Putamen (tissue), 1 donor: Measurements from ENCODE around the gene PET100.

Experiments used
- DNase-seq: peaks from one replicate; pipeline ENCODE4 v3.0.0-alpha.2; 2016; ENCODE audit warnings: low spot score

PET100 gene, protein sequence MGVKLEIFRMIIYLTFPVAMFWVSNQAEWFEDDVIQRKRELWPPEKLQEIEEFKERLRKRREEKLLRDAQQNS

DNA sequence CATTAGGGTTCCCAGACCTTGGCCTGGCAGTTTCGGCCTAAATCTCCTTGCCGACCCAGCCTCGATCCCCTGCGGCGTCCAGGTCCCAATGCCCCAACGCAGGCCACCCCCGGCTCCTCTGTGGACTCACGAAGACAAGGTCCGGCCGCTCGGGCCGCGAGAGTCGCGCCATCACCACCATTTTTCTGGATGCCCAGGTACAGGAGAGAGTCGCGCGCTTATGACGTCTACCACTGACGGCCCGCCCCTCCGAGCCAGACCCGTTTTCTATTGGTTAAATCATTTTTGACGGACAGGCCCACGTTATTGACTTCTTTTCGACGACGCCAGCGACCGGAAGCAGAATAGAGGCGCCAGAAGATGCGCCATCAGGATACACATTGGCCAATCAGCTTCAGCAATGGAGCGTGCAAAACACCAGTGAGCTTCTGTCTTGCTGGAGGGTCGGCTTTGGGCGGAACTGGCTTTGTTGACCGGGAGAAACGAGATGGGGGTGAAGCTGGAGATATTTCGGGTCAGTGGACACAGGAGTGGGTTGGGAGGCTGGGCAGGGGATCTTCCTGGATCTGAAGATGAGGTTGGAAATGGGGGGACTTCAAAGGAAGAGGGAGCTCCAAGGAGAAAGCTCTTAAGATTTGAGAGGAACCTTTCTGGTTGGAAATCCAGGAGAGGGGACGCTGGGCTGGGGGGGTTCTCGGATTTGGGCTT is at the start of gene PET100, which contains the start of gene XAB2:
Gene PET100 (plus strand): TSS at position 447 of the 708 bp plus-strand sequence. CDS start 41 bp downstream, at position 488.
Gene XAB2 (minus strand): TSS at position 199 of the 708 bp plus-strand sequence. CDS start 18 bp downstream, at position 181.
- peak; percentile 99 for DNase-seq

DNA sequence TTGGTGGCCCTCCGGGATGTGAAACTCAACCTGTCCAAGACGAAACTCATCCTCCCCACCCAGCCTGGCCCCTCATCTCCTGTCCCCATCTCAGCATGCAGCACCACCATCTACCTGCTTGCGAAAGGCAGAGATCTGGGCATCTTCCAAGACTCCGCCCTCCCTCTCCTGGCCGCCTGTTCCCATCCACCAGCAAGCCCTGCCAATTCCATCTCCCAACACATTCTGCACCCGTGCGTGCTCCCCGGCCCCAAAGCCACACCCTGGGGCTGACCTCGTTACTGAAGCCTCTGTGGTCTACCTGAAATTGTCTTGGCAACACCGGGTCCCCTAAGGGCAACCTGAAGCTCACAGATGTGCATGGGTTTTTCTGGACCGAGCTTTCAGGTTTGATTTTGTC is 47.1 kb upstream of the PET100 start:
- no peak for DNase-seq

DNA sequence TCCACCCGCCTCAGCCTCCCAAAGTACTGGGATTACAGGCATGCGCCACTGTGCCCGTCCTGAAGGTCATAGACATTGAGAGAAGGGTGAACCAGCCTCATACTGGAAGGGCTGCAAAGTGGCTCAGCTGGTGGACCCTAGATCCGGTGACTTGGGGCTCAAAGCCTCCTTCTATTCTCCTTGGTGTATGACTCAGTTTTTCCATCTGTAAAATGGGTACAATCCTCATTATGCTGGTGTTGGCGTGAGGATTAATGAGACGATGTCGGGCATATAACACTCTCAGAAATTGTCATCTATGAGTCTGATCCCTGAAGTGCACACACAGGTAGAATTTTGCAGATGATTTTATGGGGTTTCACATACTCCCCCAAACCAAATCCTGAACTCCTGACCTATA is 39.8 kb upstream of the PET100 start:
- no peak for DNase-seq

DNA sequence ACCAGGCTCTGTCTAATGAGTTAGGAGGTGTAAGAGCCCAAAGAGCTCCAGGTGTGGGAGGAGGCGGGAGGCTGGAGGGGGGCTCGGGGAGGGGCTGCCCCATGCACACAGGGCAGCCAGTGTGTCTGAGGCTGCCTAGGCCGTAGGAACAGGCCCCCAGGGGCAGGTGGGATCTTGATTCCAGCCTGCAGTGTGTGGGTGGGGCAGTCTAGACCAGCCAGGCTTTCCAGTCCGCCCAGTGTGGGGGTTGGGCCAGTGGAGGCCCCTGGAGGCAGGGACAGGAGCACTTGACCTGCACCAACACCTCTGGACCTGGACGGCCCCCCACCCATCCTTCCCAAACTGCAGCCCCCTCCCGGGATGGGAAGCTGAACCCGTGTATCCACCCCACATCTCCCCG is 39.3 kb upstream of the PET100 start:
- no peak for DNase-seq

DNA sequence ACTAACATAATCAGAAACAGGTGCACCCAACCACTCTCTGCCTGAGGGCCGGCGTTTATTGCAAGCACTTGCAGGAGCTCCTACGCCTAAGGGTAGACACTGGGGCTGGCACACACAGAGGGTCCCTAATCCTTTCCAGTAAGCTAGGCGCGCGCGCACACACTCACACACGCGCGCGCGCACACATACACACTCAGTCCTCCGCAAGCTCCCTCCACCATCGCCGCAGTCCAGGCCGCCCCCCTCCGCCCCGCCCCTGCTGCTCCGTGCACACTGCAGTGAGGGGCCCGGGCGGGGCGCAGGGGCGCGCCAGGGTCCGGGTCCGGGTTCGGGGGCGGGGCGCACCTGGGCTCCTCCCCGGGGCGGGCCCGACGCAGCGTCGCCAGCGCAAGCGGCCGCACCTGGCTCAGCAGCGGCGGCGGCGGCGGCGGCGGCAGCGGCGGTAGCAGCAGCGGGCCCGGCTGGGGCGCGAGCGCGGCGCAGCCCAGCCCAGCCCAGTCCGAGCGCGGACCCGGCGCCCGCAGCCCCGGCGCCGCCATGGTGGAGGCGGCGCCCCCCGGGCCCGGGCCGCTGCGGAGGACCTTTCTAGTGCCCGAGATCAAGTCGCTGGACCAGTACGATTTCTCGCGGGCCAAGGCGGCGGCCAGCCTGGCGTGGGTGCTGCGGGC is 34.0 kb upstream of the PET100 start, which contains the start of gene CAMSAP3:
Gene CAMSAP3 (plus strand): TSS at position 398 of the 668 bp plus-strand sequence. CDS start 140 bp downstream, at position 538.
- DNase-seq = no peak

DNA sequence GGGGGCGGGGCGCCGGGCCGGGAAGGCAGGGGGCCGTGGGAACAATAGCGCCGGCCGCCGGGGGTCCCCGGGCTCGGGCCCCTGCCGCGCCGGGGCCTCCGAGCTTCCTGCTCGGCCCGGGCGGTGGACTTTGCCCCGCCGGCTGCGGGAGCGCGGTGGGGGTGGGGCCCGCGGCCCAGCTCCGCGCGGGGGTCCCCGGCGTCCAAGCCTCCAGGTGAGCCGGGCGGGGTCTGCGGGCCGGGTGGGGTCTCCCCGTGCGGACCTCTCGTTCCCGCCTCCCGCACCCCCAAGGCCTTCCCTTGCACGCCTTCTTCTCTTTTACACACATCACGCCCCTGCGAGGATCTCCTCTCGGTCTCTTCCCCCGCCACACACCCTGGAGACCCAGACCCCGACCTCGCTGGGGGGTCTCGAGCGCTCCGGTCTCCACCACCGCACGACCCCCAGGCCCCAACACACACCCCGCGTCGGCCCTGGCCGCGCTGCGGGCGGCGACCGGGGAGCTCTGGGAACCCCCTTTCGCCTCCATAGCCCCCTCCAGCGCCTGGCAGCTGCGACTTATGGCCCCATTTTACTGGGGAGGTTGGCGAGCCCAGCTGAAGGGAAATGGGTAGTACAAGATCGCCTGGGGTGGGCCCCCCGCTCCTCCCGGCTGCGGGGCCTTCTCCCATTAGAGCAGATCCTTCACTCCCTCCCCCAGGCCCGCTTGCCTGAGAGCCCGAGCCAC is 33.2 kb upstream of the PET100 start:
- no peak for DNase-seq

DNA sequence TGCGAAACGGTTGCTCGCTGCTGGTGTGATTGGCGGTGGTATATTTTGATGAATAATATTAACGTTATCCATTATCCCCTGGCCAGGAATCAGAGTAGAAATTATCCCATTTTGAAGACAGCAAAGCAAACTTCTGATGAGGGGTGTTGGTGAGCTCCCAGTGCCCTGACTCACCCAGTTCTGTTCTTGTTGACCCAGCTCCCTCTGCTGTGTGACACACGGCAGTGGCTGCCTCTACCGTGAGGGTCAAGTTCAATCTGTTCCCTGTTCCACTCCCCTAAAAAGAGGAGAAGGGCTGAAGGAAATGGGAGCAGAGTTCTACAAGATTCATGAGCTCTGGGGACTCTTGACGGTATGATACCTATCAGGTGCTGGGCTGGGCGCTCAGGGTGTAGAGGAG is 31.9 kb upstream of the PET100 start:
- no peak for DNase-seq

DNA sequence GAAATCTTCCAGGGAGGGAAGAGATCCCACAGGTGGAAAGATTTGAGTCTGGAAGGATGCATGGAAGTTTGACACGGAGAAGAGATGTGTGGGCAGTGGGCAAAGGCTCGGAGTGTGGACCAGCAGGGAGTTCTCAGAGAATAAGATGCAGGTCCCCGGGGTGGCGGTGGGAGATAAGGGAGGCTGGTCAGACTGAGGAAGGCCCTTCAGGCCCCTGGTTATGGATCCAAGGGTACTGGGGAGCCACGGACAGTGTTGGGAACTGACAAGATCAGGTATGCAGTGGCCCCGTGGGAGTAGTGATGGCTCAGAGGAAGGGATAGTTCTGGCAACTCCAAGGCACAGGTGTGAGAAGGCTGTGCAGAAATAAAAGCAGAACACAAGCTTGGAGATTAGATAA is 31.4 kb upstream of the PET100 start:
- DNase-seq = no peak

DNA sequence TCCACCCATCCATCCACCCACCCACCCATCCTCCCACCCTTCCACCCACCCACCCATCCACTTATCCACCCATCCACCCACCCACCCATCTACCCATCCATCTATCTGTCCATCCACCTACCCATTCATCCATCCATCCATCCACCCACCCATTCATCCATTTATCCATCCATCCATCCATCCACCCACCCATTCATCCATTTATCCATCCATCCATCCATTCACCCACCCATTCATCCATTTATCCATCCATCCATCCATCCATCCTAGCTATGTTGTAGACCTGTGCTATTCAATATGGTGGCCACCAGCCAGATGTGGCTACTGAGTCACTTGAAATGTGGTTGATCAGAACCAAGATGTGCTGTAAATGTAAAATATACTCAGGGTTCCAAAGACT is 28.9 kb upstream of the PET100 start:
- DNase-seq = no peak

DNA sequence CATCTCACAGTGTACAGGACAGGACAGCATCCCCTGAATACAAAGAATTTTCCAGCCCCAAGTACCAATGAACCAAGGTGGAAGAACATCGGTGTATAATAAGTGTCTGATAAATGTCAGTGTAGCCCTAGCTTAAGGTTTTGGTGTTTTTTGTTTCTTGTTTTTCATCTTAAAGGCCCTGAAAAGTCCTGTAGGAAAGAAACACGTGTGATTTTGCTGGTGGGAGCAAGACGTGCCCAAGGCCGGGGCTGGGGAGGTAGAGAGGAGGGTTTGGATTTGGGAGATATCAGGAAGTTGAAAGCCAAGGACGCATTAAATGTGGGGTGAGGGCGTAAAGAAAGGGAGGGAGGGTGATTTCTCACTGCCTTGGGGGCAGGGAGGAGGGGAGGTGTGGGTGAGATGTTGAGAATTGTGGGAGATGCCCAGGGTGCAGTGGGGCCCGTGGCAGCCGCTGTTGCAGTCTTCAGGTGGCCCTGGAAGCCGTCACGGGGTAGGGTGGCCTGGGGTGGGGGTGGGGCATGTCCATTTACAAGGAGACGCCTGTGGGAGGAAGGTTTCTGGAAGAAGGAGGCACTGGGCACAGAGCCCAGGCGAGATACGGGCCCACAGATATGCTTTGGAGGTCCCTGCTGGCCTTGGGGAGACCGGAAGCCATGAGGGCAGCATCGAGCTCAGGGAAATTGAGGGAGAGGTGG is 27.2 kb upstream of the PET100 start:
- no peak for DNase-seq

DNA sequence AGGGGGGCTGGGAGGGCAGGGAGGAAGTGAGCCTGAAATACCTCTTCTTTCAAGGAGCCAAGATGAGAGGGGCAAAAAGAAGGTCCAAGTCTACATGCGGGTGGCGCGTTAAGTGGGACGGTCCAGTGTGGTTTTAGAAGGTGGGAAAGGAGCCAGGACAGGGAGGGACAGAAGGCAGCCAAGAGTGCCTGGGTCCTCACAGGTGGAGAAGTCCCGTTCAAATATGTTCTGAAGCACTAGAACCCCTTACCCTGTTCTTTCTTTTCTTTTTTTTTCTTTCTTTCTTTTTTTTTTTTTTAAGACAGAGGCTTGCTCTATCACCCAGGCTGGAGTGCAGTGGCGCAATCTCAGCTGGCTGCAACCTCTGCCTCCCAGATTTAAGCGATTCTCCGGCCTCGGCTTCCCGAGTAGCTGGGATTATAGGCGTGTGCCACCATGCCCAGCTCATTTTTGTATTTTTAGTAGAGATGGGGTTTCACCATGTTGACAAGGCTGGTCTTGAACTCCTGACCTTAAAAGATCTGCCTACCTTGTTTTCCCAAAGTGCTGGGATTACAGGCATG is 26.6 kb upstream of the PET100 start:
- DNase-seq = no peak

DNA sequence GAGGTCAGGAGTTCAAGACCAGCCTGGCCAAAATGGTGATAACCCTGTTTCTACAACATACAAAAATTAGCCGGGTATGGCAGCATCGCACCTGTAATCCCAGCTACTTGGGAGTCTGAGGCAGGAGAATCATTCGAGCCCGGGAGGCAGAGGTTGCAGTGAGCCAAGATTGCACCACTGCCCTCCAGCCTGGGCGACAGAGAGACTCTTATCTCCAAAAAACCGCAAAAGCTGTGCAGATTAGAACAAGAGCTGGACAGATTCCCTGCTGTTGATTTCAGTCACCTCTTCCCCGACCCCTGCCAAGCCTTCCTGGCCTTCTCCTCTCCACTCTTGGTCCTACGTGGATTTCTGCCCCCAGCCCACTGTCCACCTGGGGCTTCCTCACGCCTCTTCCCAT is 25.7 kb upstream of the PET100 start:
- DNase-seq = no peak

DNA sequence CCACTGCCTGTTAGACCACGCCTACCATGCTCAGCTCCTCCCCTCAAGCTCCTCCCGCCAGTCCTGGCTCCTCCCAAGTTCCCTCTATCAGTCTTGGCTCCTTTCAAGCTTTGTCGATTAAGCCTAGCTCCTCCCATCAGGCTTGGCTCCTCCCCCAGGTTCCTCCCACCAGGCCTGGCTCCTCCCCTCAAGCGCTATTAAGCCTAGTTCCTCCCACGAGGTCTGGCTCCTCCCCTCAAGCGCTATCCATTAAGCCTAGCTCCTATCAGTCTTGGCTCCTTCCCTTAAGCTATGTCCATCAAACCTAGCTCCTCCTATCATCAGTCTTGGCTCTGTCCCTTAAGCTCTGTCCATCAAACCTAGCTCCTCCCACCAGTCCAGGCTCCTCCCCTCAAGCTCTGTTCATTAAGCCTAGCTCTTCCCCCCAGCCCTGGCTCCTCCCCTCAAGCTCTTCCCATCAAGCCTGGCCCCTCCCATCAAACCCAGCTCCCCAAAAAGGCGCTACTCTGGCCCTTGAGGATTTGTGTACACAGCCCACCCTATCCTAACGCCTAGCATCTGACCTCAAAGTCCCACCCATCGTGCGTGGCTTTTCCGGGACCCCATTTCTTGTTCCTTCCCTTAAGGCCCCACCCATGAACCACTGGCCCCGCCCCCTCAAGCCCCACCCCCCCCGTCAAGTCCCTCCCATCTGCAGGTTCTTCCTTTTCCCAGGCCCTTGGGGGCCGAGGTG is 23.9 kb upstream of the PET100 start:
- DNase-seq = no peak

DNA sequence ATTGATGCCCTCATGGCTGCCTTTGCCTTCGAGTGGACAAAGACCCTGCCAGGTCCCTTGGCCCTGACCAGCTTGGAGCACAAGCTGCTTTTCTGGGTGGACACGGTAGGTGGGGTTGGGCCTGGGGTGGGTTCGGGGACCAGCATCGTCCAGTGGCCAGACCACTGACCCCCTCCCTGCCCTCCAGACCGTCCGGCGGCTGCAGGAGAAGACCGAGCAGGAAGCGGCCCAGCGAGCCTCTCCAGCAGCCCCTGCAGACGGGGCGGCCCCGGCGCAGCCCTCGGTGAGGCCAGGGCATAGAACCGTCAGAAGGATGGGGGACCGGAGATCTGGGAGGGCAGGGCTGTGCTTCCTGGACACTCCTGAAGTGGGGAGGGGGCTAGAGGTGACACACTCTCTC is 23.3 kb upstream of the PET100 start:
- DNase-seq = no peak

DNA sequence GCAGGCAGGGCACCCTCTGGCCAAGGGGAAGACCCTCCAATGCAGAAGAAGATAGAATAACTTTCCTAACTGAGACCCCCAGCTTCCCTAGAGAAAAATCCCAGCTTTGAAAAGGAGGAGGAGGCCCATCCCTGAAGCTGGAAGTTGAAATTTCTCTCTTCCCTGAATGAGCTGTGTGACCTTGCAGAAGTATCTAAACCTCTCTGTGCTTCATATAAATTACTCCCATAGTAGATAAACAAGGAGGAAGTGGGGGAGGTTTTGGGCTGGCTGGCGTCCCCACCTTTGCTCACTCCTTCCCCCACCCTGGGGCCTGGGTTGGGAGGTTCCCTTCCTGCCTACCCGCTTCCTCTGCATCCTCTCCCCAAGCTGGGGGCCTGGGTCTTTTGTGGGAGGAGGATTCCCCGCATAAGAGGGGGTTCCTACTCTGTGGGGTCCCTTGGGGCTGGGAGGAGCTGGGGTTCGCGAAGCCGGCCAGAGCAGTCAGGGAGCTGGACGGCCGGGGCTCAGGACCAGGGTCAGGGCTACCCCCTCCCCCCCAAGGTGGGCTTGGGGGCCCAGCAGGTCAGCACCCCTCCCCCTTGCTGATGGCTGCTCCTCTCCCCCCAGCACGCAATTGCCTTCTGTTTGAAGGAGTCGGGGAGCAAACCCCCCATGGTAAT is 22.2 kb upstream of the PET100 start:
- no peak for DNase-seq

DNA sequence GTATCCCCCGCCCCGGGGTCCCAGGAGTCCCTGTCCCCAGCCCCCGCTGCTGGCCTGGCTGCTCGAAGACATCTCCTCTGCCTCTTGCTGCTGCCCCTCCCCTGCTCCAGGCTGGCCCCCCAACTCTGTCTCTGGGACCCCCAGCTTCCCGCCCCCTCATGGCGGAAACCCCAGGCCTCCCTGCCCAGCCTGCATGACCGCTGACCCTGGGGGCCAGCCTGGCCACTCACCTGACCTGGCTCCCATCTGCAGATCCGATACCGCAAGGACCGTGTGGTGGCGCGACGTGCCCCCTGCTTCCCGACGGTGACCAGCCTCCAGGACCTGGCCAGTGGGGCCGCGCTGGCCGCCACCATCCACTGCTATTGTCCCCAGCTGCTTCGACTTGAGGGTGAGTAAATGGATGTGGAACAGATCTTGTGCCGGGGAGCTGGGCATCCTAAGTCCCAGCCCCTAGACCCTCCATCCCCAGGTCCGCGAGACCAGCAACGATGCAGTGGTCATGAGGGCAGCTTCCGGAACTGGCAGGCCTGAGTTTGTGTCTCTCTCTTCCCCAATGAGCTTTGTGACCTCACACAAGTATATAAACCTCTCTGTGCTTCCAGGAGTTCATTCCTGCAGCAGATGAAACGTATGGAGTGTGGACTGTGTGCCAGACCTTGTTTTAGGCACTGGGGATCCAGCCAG is 21.6 kb upstream of the PET100 start:
- DNase-seq = no peak

DNA sequence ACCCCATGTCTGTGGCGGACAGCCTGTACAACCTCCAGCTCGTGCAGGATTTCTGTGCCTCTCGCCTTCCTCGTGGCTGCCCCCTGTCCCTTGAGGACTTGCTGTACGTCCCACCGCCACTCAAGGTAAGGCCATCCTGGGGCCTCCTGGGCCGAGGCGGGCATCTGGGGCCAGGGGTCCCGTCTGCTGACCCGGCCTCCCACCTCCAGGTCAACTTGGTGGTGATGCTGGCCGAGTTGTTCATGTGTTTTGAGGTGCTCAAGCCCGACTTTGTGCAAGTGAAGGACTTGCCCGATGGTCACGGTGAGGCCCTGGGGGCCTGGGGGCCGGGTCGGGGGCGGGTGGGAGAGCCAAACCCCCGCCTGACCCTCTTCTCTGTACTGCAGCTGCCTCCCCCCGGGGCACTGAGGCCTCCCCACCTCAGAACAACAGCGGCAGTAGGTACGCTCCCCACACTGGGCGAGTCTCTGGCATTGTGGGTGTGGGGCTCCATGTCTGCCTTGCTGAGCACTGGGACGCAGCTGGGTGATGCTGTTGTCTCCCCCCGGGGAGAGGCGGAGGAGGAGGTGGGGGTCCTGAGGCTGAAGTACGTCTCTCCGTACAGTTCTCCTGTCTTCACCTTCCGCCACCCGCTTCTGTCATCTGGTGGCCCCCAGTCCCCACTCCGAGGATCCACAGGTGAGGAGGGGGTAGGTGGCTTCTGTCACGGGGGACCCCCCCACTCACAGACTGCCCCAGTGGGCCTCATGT is 18.9 kb upstream of the PET100 start:
- no peak for DNase-seq

DNA sequence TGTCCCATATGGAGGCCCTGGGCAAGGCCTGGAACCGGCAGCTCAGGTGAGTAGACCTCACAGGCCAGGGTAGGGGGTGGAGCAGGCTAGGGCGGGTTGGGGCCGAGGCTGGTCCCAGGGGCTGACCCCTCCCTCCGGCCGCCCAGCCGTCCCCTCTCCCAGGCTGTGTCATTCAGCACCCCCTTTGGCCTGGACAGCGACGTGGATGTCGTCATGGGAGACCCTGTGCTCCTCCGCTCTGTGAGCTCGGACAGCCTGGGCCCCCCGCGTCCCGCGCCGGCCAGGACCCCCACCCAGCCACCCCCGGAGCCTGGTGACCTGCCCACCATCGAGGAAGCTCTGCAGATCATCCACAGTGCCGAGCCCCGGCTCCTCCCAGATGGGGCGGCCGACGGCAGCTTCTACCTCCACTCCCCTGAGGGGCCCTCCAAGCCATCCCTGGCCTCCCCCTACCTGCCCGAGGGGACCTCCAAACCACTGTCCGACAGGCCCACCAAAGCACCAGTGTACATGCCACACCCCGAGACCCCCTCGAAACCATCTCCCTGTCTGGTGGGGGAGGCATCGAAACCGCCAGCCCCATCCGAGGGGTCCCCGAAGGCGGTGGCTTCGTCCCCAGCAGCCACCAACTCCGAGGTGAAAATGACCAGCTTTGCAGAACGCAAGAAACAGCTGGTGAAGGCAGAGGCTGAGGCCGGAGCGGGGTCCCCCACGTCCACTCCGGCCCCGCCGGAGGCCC is 17.9 kb upstream of the PET100 start:
- no peak for DNase-seq
